Measurements from ENCODE around the gene RUNX3.

- no peak for TF ChIP-seq EZH2phosphoT487 (IDR thresholded peaks at IDR 0.05; ENCODE audit: borderline replicate concordance)
- no peak for TF ChIP-seq CTCF (conservative IDR thresholded peaks at IDR 0.05; ENCODE audit: low read length)
Measured at GRCh38 chr1:24856787-24857506, 73.1 kb downstream of the RUNX3 start.
